GM19035 (cell line): ENCODE results near the gene PRKN.

Experiments
- ATAC-seq: cut with Tn5 transposase; IDR thresholded peaks from one replicate; pipeline ENCODE4 v1.9.1; 2021; ENCODE audit not compliant: unreplicated experiment

PRKN gene

GRCh38 chr6:162711376-162711775, 16.2 kb downstream of the PRKN start:
- no peak for ATAC-seq

DNA sequence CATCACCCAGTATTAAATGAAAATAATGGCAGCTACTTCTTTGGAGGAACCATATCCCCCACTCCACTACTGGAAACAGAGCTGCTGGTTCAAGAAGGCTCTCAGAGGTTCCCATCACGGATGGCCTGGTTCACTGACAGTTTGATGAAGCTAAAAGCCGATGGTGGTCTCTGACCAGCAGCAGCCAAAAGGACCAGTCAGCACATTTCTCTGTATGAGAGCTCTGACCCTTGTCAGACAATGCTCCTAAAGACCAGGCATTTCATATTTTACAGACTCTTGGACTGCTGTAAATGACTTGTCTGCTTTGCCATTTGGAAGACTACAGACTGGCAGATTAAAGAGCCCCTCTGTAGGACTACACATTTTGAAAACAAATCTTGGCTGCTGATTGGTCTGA, 16.6 kb downstream of the PRKN start:
- no peak for ATAC-seq

DNA sequence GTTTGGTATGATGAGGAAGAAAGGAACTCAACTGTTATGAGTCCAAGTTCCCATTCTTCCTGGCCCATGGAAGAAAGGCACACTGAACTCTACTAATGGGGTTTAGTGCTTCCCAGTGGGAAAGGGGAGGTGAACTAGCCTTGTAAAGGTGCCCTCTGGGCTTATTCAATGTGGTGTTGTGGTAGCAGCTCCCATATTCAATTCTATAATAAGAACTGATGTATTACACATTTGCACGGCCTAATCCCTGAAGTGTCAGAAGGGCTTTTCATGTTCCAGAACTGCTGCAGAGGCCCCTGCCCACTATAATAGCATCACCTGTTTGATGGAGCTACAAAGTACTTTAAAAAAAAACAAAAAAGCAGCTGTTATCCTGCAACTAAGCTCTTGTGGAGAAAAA, 17.1 kb downstream of the PRKN start:
- ATAC-seq, result no peak

DNA sequence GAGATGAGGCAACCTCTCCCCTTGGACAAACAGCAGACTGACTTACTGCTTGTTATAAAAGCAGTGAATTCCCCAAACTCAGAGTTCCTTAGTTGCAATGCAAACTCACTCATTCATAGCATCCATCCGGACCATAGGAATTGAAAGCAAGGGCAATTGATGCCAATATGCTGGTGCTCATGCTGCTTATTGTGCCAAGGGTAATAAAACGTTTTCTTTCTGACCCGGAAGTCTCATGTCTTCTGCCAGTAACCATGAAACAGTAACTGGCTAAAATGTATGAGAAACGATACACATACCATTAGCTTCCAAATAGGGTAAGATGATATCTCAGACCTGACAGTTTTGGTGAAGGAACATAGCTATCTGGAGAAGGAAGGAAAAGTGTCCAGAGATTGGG, 18.1 kb downstream of the PRKN start:
- no peak for ATAC-seq

DNA sequence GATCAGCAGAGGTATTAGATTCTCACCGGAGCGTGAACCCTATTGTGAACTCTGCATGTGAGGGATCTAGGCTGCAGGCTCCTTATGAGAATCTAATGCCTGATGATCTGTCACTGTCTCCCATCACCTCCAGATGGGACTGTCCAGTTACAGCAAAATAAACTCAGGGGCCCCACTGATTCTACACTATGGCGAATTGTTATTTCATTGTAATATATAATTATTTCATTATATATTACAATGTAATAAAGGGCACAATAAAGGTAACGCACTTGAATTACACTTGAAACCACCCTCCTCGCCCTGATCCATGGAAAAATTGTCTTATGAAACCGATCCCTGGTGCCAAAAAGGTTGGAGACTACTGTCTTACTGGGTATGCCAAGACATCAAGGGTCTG, 18.6 kb downstream of the PRKN start:
- ATAC-seq, result no peak

DNA sequence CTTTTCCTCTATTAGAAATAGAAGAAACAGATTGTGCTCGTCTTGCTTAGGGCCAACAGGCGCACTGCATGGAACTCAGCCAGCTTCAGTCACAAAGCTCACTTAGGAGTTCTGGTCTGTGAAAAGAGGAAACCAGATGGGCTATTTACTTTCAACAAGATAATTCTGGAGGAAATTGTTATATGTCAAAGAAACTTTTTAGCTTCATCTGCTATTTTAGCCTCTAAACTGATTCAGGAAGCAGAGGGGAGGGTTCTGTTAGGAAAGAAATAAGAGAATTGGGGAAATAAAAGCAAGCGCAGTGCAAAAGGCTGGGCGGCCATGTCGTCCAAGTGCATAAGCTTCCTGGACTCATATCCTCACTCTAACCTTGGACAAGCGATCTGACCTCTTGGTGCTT, 21.3 kb downstream of the PRKN start:
- no peak for ATAC-seq

GRCh38 chr6:162705736-162706135, 21.8 kb downstream of the PRKN start:
- no peak for ATAC-seq

- ATAC-seq, result no peak
Measured at GRCh38 chr6:162704001-162704400, 23.6 kb downstream of the PRKN start.

GRCh38 chr6:162702446-162702845, 25.1 kb downstream of the PRKN start:
- no peak for ATAC-seq

DNA sequence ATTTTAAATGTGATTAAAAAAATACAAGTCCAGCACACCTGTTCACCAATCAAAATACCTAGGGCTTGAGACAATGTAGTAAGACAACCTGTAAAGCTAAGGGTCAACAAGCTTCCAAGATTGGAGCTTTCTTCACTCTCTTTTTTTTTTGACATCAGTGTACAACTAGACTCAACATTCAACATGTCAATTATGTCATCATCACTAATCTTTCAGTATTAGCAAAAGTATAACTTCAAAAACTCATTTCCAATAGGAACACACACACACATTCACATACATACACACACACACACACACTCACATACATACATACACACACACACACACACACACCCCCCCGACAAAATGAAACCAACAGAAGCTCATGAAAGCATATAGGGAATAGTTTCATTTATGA, 26.0 kb downstream of the PRKN start:
- no peak for ATAC-seq

GRCh38 chr6:162700966-162701365, 26.6 kb downstream of the PRKN start:
- no peak for ATAC-seq

GRCh38 chr6:162699961-162700360, 27.6 kb downstream of the PRKN start:
- ATAC-seq, result no peak

DNA sequence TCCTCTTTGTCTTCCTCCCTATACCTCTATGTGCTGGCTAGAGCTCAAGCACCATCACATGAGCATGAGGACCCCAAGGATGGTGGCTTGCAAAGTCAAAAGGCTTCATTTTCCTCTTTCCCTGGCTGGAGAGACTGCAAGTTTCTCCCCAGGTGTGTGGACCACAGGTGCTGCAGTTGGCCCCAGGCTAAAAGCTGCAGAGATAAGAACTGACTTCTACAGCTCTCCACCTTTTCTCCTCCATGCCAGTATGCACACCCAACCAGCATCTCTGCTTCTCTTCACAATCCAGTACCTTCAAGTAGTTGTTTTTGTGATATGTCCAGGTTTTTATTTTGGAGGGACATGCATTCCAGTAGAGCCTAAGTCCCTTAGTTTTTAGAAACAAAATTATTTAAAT, 29.1 kb downstream of the PRKN start:
- no peak for ATAC-seq

- ATAC-seq, result no peak
Measured at GRCh38 chr6:162697872-162698403, 29.6 kb downstream of the PRKN start.

- no peak for ATAC-seq
Measured at GRCh38 chr6:162690158-162690557, 37.4 kb downstream of the PRKN start.

GRCh38 chr6:162688751-162689345, 38.7 kb downstream of the PRKN start:
- no peak for ATAC-seq

DNA sequence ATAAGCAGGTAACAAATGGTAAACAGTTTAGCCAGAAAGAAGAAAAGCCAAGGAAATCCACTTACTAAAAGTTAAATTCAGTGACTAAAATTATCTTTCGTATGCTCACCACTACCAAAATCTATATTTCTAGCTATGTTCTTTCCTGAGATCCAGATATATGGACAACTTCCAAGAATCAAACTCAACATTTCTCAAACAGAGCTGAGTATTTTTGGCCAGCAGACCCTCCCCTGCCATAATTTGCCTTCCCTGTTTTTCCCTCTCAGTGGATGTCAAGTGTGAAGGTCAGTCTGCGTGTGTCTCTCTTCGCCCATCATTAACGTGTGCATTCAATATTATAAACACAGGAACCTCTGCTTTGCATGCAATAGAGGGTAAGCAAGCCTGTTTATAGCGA, 42.0 kb downstream of the PRKN start:
- ATAC-seq, result no peak

- no peak for ATAC-seq
Measured at GRCh38 chr6:162684961-162685360, 42.6 kb downstream of the PRKN start.

DNA sequence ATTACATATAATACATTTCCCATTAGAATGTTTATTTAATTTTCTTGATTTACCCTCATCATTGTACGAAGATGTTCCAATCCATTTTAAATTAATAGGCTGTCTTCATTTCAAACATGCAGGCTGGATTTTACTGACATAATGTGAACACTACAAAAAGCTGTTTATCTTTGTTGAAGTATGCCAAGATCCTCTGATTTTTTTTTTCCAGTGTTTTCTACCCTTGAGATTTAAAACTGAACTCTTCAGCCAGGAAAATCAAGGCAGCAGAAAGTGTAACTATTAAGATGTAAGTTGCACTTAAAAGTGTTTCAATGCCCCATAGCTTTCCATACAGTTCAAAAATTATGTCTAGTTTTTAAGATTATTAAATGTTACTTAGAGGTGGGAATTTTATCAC, 43.5 kb downstream of the PRKN start:
- no peak for ATAC-seq

DNA sequence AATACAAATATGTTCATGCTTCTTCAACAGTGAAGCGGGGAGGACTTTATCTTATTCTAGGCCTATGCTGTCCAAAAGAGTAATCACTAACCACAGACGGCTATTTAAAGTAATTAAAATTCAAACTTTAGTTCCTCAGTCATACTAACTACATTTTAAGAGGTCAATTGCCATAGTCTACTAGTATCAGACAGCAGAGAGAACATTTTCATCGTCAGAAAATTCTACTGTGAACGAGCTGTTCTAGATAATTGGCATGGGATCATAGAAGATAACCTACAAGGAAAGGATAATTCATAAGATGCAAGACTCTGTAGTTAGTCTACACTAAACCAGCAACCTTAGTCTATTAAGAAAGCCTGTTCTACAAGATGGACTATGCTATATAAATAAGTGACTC, 44.4 kb downstream of the PRKN start:
- ATAC-seq, result no peak

GRCh38 chr6:162681447-162681846, 46.1 kb downstream of the PRKN start:
- no peak for ATAC-seq

DNA sequence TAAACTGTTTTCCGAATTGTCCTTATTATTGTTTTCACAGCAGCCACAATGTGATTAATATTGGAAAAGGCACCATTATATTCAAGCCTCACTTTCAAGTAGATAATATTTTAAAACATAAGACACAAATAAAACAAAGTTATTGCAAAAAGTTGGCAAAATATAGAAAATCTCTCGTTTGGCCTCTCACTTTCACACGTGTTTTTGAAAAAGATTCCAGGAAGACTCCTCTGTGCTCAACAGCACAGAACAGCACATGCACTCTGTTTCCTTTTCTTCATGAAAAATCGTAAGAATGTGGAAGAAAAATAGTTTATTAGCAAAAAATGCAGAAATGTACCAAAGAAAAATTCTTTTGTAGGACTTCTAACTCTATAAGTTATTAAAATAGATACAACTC, 46.7 kb downstream of the PRKN start:
- ATAC-seq, result no peak

GRCh38 chr6:162680367-162680766, 47.2 kb downstream of the PRKN start:
- ATAC-seq, result no peak
